ENCODE results near the gene CCR6. TPM values are rescaled to one million over a fixed set of nuclear protein-coding genes. Genes with fewer than 3 reads are reported as not detected.

CCR6 gene
- total and polyA plus RNA-seq, 2 of the 8 experiments (the other 6 are each of a cell fraction or from before 2014, with no cell fraction given), result 0.06 TPM; not detected in 1

- peak overlapping the region; percentile 60 for H2BK120ac ChIP-seq (replicated peaks; ENCODE audit: low read depth, low read length)
- H3K23me2 ChIP-seq (ENCODE audit: low read depth, low read length), result peaks cover 4% of the 10 kb centered on the region; the same call in 1 of the 2 replicates
- no peak overlapping the region for H3K56ac ChIP-seq (replicated peaks; ENCODE audit: insufficient read length, low read depth, low read length)
- H3K4ac ChIP-seq (replicated peaks; ENCODE audit: insufficient read length, low read depth, low read length), result no peak overlapping the region
- H3K4me2 ChIP-seq (ENCODE audit: insufficient read depth in 1 of 2, low read depth in 2 of 2, low read length in 2 of 2), result no peak overlapping the region
- H3K18ac ChIP-seq (ENCODE audit: extremely low read depth, low read length), result peak overlapping the region; percentile 11; the same call in 1 of the 2 replicates
- WGBS, 2 experiments (ENCODE audit: extremely low coverage in 1 of 2, insufficient coverage in 1 of 2, insufficient read length in 1 of 2, insufficient replicate concordance in 2 of 2, low coverage in 1 of 2, low lambda C conversion rate in 2 of 2, missing lambda C conversion rate in 1 of 2), result 85% methylated on average over 10 of the region's 12 CpGs; no CpG with 5 or more reads in 1 of the 2 experiments
- H4K5ac ChIP-seq (ENCODE audit: insufficient read length, low read depth, low read length), result no peak overlapping the region
- TF ChIP-seq BACH1 (IDR thresholded peaks at IDR 0.05; ENCODE audit: low read length) (no peak), CREB1 (IDR thresholded peaks at IDR 0.05) (no peak), NRF1 (IDR thresholded peaks at IDR 0.05; ENCODE audit: low read depth, low read length) (no peak), EZH2 (IDR thresholded peaks at IDR 0.05; ENCODE audit: low read depth, low read length, severe bottlenecking) (no peak), TCF12 (IDR thresholded peaks at IDR 0.05; ENCODE audit: low read depth, low read length) (no peak)
- no peak overlapping the region for H2AFZ ChIP-seq (ENCODE audit: low read length)
- no peak overlapping the region for H2BK15ac ChIP-seq (ENCODE audit: low read length)
- CTCF ChIA-PET (ENCODE audit: partially characterized antibody), result interaction anchor here (1.0 to 2.8 kb wide), 3 partner anchors 17 to 18 kb away, joined by 3 to 13 read pairs (median 3); no protein-coding TSS in a partner anchor
- no peak overlapping the region for H3K4me3 ChIP-seq (ENCODE audit: extremely low read depth in 1 of 4, insufficient read depth in 2 of 4, low read depth in 3 of 4, low read length in 4 of 4)
- POLR2A ChIA-PET (ENCODE audit: partially characterized antibody), result no interaction called here
- no peak overlapping the region for H3K9ac ChIP-seq (replicated peaks in 1 of 4; ENCODE audit: extremely low read depth in 1 of 4, low read depth in 3 of 4, low read length in 3 of 4)
- FAIRE-seq, result no peak
- no peak overlapping the region for H3K23ac ChIP-seq (ENCODE audit: insufficient read length)
- H4K91ac ChIP-seq (replicated peaks; ENCODE audit: insufficient read length, low read length), result peak overlapping the region; percentile 83
- H3K79me1 ChIP-seq (ENCODE audit: low read depth, low read length), result no peaks in the 10 kb centered on the region
- peaks cover 6 to 9% of the 10 kb centered on the region in 2 experiments; a peak in 3 of 4 replicates for H3K9me3 ChIP-seq (ENCODE audit: insufficient read depth in 2 of 2, low read depth in 1 of 2, low read length in 1 of 2)
- H2BK5ac ChIP-seq (ENCODE audit: low read depth, low read length), result no peak overlapping the region; the same call in 1 of the 2 replicates
- DNase-seq (ENCODE audit: low read depth in 1 of 2, low spot score in 2 of 2), result no peak
- no peak overlapping the region for H2AK5ac ChIP-seq (ENCODE audit: low read depth, low read length)
- H4K8ac ChIP-seq (ENCODE audit: extremely low read depth, insufficient read depth, low read length), result no peak overlapping the region
- no peak overlapping the region for H3K27ac ChIP-seq (ENCODE audit: low read depth, low read length)
- H3K27me3 ChIP-seq (replicated peaks in 1 of 4; ENCODE audit: control insufficient read depth in 3 of 4, extremely low read depth in 1 of 4, insufficient read depth in 3 of 4, low read length in 3 of 4), result peaks cover 0 to 3% (median 0%) of the 10 kb centered on the region in 4 experiments; a peak in 3 of 7 replicates
- peak overlapping the region; percentile 73; the same call in 1 of the 2 replicates for H2BK20ac ChIP-seq (ENCODE audit: low read length)
- H3K4me1 ChIP-seq (replicated peaks in 1 of 4; ENCODE audit: control insufficient read depth in 3 of 4, insufficient read depth in 4 of 4, low read length in 3 of 4), result peaks cover 8 to 25% (median 21%) of the 10 kb centered on the region in 4 experiments
- H3K14ac ChIP-seq (ENCODE audit: insufficient read length), result no peak overlapping the region
- H3K36me3 ChIP-seq (ENCODE audit: control insufficient read depth in 2 of 4, insufficient read depth in 4 of 4, low read length in 3 of 4), result no peaks in the 10 kb centered on the region
- H3K79me2 ChIP-seq (ENCODE audit: control insufficient read depth in 1 of 2, insufficient read depth in 2 of 2, low read length in 2 of 2), result no peaks in the 10 kb centered on the region
- peak overlapping the region; percentile 61; the same call in 1 of the 2 replicates for H2BK12ac ChIP-seq (ENCODE audit: low read depth, low read length)
- H4K20me1 ChIP-seq (replicated peaks in 1 of 2; ENCODE audit: control insufficient read depth in 1 of 2, insufficient read depth in 2 of 2, low read length in 2 of 2), result no peaks in the 10 kb centered on the region
Measured at GRCh38 chr6:167145461-167145860, 22.6 kb downstream of the CCR6 start.

Measured in H1 (cell line).